Peyer's patch (tissue), 4 donors: Measurements from ENCODE around the gene HELZ. TPM values are rescaled to one million over a fixed set of nuclear protein-coding genes. Genes with fewer than 3 reads are reported as not detected.

Source experiments
- DNase-seq, 3 donors: peaks; one replicate each; pipeline ENCODE4 v3.0.0-alpha.2; 2017 to 2019
- H3K27ac ChIP-seq, 4 donors: fragments of 200-600 bp; sonication (generic); one replicate each; pipeline ENCODE4 v1.5.1; 2016 to 2019
- H3K27me3 ChIP-seq, 2 donors: fragments of 200-600 bp; sonication (generic); one replicate each; pipeline ENCODE4 v1.5.1; 2019
- H3K36me3 ChIP-seq, 3 donors: fragments of 200-600 bp; sonication (generic); one replicate each; pipeline ENCODE4 v1.5.1; 2016 to 2019
- H3K4me1 ChIP-seq, 4 donors: fragments of 200-600 bp; sonication (generic); one replicate each; pipeline ENCODE4 v1.5.1; 2016 to 2019
- H3K4me3 ChIP-seq, 4 donors: fragments of 200-600 bp; sonication (generic); 1 replicate in 3 of 4; 2 replicates in 1 of 4; pipeline ENCODE4 v1.5.1; 2016 to 2019; ENCODE audit warnings: mild to moderate bottlenecking in 1 of 4
- H3K9me3 ChIP-seq, 4 donors: fragments of 200-600 bp; sonication (generic); one replicate each; pipeline ENCODE4 v1.5.1; 2016 to 2019; ENCODE audit warnings: mild to moderate bottlenecking in 1 of 4
- POLR2A ChIP-seq, 2 donors: fragments of 450-650 bp; IDR thresholded peaks; one replicate each; pipeline ENCODE4 v1.5.1; 2017; ENCODE audit warnings: antibody characterized with exemption in 2 of 2, mild to moderate bottlenecking in 2 of 2, moderate library complexity in 2 of 2
- total RNA-seq, 4 donors: library from RNA; depleted of rRNA; stranded (reverse); fragments of >200 nt; gene quantifications; one replicate each; pipeline ENCODE4 v1.1.0, GENCODE V29; 2016
- TF ChIP-seq, protein P1 (sequence below), 6 experiments: fragments of 450-650 bp in 4 of 6; fragments of 200-600 bp in 2 of 6; sonication (generic) in 1 of 6; IDR thresholded peaks; one replicate each; pipeline ENCODE4 v1.5.1; 2017 to 2019; ENCODE audit warnings: antibody characterized with exemption in 6 of 6, mild to moderate bottlenecking in 3 of 6, moderate library complexity in 1 of 6

Gene HELZ
- total RNA-seq, 4 donors from 2014 or later: 37.1 to 124 (median 58.8) TPM

DNA sequence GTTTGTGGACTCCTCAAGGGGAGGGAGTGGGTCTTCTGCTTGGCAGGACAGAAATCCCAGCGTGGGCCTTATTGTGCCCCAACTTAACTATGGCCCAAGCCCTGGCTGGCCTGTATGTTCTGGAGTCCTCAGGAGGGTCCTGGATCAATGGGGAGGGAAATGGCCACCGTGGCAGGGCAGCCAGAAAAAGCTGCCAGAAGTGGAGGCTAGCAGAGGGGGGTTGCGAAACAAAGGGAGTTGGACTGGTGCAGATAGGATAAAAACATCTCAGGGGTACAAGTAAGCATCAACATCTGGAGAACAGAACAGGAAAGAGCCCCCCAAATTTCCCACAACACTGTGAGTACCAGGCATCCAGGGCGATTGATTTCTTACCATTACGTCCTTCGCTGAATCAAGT is 204.3 kb downstream of the HELZ start:
- no peaks in the 10 kb centered on the region for H3K36me3 ChIP-seq
- no peak for TF ChIP-seq POLR2A (IDR thresholded peaks at IDR 0.05)
- TF ChIP-seq, protein P1, sequence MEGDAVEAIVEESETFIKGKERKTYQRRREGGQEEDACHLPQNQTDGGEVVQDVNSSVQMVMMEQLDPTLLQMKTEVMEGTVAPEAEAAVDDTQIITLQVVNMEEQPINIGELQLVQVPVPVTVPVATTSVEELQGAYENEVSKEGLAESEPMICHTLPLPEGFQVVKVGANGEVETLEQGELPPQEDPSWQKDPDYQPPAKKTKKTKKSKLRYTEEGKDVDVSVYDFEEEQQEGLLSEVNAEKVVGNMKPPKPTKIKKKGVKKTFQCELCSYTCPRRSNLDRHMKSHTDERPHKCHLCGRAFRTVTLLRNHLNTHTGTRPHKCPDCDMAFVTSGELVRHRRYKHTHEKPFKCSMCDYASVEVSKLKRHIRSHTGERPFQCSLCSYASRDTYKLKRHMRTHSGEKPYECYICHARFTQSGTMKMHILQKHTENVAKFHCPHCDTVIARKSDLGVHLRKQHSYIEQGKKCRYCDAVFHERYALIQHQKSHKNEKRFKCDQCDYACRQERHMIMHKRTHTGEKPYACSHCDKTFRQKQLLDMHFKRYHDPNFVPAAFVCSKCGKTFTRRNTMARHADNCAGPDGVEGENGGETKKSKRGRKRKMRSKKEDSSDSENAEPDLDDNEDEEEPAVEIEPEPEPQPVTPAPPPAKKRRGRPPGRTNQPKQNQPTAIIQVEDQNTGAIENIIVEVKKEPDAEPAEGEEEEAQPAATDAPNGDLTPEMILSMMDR (IDR thresholded peaks at IDR 0.05): no peak
- H3K27ac ChIP-seq: no peak overlapping the region
- no peaks in the 10 kb centered on the region for H3K27me3 ChIP-seq
- no peak overlapping the region for H3K4me3 ChIP-seq
- H3K4me1 ChIP-seq: no peaks in the 10 kb centered on the region
- no peak for DNase-seq
- no peaks in the 10 kb centered on the region for H3K9me3 ChIP-seq

DNA sequence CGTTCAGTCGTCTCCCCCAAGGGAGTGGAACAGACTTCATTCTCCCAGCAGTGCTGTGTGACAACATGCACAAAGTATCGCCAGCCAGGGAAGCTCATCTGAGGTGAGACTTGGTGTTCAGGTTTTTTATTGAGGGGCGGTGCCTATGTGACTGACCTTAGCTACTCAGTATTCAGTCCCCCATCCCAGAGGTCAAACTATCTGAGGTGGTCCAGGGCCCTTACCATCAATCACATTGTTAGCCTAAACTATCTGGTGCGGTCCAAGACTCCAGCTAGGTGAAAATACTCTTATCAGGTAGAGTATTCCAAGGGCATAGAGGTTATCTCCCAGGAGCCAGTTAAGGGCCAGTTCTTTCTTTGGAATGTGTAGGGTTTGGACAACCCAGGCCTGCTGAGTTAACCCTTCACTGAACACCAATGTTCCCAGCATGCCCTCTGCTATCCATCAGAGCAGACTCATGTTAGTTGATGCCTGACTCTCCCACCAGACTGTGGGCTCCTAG is 206.1 kb downstream of the HELZ start:
- Histone ChIP-seq H3K4me1 (no peaks in the 10 kb centered on the region), H3K4me3 (no peak overlapping the region), H3K36me3 (no peaks in the 10 kb centered on the region), H3K27me3 (no peaks in the 10 kb centered on the region), H3K27ac (no peak overlapping the region), H3K9me3 (no peaks in the 10 kb centered on the region)
- no peak for DNase-seq
- TF ChIP-seq, protein P1 (IDR thresholded peaks at IDR 0.05): no peak
- no peak for TF ChIP-seq POLR2A (IDR thresholded peaks at IDR 0.05)

DNA sequence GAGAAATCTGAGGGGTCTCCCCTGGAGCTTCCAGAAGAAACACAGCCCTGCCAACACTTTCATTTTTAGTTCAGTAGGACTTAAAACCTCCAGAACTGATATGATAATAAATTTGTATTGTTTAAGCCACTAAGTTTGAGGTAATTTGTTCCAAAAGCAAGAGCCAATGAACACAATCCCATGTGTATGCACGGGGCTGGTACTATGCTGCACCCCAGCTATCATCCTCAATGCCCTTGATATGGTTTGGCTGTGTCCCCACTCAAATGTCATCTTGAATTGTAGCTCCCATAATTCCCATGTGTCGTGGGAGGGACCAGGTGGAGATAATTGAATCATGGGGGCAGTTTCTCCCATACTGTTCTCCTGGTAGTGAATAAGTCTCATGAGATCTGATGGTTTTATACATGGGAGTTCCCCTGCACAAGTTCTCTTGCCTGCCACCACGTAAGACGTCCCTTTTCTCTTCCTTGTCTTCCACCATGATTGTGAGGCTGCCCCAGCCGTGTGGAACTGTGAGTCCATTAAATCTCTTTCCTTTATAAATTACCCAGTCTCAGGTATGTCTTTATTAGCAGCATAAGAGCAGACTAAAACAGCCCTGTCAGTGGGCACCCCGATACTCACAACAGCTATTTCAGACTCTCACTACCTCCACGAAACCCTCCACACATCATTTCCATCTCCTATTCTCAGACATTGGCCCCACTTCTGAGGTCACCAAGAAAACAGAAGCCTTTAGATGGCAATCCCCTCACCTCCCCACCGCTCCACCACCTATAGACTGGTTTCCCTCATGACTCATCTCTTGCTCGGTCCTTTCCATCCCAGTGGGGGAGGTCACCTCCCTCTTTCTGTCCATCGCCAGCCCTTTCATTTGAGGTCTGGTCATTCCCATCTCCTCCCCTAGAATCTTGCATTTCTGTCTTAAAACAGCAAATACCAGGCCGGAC is 209.6 kb downstream of the HELZ start:
- H3K27ac ChIP-seq: no peak overlapping the region
- H3K36me3 ChIP-seq: no peaks in the 10 kb centered on the region
- no peaks in the 10 kb centered on the region for H3K9me3 ChIP-seq
- no peak overlapping the region for H3K4me3 ChIP-seq
- no peaks in the 10 kb centered on the region for H3K4me1 ChIP-seq
- DNase-seq: no peak
- no peak for TF ChIP-seq POLR2A (IDR thresholded peaks at IDR 0.05)
- TF ChIP-seq, protein P1 (IDR thresholded peaks at IDR 0.05): no peak
- no peaks in the 10 kb centered on the region for H3K27me3 ChIP-seq

DNA sequence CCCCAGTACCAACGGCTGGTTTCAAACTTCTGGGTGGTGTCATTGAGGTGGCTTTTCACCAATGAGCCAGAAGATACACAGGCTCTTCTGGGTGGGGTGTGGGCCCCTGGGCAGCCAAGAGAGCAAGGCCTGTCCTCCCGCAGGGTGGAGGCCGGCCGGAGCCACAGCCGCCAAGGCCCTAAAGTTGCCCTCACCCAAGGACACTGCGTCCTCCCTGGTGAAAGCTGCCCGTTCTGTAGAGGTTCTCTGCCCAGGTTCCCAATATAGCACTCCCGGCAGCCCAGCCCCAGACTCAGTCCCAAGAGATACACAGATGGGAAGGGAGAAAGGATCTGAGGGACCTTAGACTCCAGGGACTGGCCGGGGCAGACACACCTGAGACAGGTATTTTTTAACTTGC is 211.4 kb downstream of the HELZ start:
- TF ChIP-seq, protein P1 (IDR thresholded peaks at IDR 0.05): no peak
- TF ChIP-seq POLR2A (IDR thresholded peaks at IDR 0.05): no peak
- no peak overlapping the region for H3K4me3 ChIP-seq
- DNase-seq: no peak
- no peaks in the 10 kb centered on the region for H3K9me3 ChIP-seq
- no peaks in the 10 kb centered on the region for H3K36me3 ChIP-seq
- H3K27ac ChIP-seq: no peak overlapping the region
- H3K27me3 ChIP-seq: no peaks in the 10 kb centered on the region
- no peaks in the 10 kb centered on the region for H3K4me1 ChIP-seq

DNA sequence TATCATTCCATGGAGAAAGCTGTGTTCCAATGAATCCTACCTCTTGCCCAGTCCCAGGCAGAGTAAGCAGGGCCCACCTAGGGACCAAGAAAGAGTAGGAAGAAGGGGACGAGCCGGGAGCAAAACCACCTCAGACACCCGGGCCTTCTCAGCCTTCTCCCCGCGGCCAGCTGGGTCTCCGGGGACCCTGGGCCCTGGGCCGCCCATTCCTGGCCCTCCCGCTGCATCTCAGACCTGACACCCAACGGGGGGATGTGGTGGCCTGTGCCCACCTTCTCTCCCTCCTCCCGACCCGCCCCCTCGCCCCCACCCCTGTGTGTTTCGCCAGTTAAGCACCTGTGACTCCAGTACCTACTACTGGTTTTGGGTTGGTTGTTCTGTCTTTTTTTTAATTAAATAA is 212.0 kb downstream of the HELZ start:
- Histone ChIP-seq H3K9me3 (no peaks in the 10 kb centered on the region), H3K27me3 (no peaks in the 10 kb centered on the region), H3K4me1 (no peaks in the 10 kb centered on the region), H3K36me3 (no peaks in the 10 kb centered on the region), H3K27ac (no peak overlapping the region), H3K4me3 (no peak overlapping the region)
- DNase-seq: no peak
- TF ChIP-seq, protein P1 (IDR thresholded peaks at IDR 0.05): no peak
- no peak for TF ChIP-seq POLR2A (IDR thresholded peaks at IDR 0.05)
